ENCODE measurements around the gene PPOX. TPM values are rescaled to one million over a fixed set of nuclear protein-coding genes. Genes with fewer than 3 reads are reported as not detected.

PPOX gene
- total RNA-seq, 2 donors from 2014 or later, result 27.3 to 44.9 TPM

DNA sequence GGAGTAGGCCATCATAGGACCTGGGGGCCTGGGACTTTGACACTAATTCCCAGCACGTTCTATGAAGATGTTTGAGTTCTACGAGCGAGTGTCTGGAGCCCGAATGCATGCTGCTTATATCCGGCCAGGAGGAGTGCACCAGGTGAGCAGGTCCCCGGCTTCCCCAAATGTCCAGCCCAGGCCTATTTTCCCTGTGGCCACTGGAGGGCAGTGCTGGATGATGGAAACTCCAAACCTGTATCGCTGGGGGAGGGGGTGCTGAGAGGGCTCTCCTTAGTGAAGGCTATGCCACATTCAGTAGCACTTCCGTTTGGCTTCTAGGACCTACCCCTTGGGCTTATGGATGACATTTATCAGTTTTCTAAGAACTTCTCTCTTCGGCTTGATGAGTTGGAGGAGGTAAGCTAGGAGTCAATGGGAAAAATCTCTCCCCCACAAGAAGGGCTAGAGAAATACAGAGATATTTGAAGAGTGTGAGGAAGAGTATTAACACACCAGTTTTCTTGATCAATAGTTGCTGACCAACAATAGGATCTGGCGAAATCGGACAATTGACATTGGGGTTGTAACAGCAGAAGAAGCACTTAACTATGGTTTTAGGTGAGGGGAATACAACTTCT is 43.7 kb downstream of the PPOX start:
- ATAC-seq (replicated peaks), result peak; percentile 86
- Mint-ChIP-seq H3K27me3 (no peaks in the 10 kb centered on the region), H3K4me3 (no peak overlapping the region), H3K27ac (no peak overlapping the region), H3K9me3 (no peaks in the 10 kb centered on the region), H3K4me1 (peaks cover 11% of the 10 kb centered on the region), H3K36me3 (ENCODE audit: low read depth) (peaks cover 100% of the 10 kb centered on the region)

DNA sequence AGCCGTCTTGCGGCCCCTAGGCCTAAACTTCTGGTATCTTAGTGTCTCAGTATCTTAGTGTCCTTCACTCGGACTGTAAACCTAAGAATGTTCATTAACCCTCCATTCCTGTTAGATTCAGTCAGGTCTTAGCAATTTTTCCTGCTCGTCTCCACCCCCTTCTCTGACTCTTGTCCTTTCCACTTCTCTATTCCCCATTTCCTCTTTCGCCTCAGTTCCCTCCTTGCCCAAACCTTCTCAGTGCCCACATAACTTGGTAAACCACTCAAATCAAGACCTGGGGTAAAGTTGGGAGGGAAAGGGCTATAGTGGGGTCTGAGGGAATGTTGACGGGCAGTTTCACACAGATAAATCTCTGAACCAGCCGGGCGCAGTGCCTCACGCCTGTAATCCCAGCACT is 48.1 kb downstream of the PPOX start:
- no peak for ATAC-seq (replicated peaks)
- no peak overlapping the region for H3K4me3 Mint-ChIP-seq
- peaks cover 11% of the 10 kb centered on the region for H3K4me1 Mint-ChIP-seq
- H3K27me3 Mint-ChIP-seq, result no peaks in the 10 kb centered on the region
- H3K9me3 Mint-ChIP-seq, result no peaks in the 10 kb centered on the region
- H3K27ac Mint-ChIP-seq, result no peak overlapping the region
- peaks cover 60% of the 10 kb centered on the region for H3K36me3 Mint-ChIP-seq (ENCODE audit: low read depth)

DNA sequence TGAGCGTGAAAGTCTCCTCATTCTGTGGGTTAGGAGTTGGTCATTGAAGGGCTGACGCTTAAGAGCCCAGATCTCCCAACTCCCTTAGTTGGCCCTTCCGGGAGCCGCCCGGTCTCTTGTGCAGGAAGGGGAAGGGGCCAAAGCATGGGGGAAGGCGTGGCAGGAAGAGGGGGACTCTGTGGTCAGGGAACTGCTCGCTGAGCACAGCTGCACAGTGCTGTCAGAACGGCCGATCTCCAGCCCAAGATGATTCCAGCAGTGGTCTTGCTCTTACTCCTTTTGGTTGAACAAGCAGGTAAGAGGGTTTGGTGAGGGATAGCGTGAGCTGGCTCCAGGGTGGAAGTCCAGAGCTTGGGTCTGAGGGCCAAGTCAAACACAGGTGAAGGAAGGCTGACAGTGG is 48.9 kb downstream of the PPOX start, which contains the start of gene FCER1G:
TSS of gene FCER1G (plus strand) at position 220 of the 400 bp plus-strand sequence. CDS start at position 247, 27 bp downstream.
- no peaks in the 10 kb centered on the region for H3K27me3 Mint-ChIP-seq
- H3K9me3 Mint-ChIP-seq, result no peaks in the 10 kb centered on the region
- H3K36me3 Mint-ChIP-seq (ENCODE audit: low read depth), result peaks cover 53% of the 10 kb centered on the region
- H3K4me3 Mint-ChIP-seq, result no peak within 1 kb of the TSS
- ATAC-seq (replicated peaks), result no peak
- H3K4me1 Mint-ChIP-seq, result peaks cover 8% of the 10 kb centered on the region
- H3K27ac Mint-ChIP-seq, result no peak within 1 kb of the TSS

DNA sequence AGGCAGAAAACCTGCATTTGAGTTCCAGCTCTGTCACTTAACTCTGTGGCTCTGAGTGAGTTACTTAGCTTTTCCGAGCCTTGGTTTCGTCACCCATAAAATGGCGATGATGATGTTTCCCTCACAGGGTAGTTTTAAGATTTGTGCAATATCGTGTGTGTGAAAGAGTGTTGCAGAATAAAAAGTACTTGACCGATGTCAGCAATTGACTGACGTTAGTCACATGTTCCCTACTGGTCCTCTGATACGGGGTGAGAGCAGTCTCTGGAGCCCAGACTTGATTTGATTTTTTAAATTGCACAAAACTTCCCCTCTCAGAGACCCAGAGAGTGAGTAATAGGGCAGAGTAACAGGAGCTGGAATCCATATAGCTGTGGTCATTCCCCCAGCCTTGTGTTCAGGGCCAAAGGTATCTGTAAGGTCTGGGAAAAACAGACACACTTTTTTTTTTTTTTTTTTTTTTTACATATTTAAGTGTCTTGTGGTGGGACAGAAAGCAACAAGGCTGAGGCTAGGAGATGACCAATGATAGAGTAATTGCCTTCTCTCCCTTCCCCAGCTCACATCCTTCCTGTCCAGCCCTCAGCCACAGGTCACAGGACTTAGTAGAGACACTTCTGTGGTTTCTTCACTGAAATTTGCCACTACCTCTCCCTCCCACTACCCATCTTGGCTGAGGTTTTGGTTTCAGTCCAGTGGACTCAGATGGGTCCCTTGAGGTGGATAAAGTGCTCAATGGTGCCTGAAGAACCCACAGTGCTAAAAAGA is 50.9 kb downstream of the PPOX start:
- Mint-ChIP-seq H3K27me3 (no peaks in the 10 kb centered on the region), H3K4me1 (peaks cover 8% of the 10 kb centered on the region), H3K27ac (peak overlapping the region; percentile 79), H3K4me3 (peak overlapping the region; percentile 39), H3K36me3 (ENCODE audit: low read depth) (peaks cover 32% of the 10 kb centered on the region), H3K9me3 (no peaks in the 10 kb centered on the region)
- ATAC-seq (replicated peaks), result peak; percentile 90

GRCh38 chr1:161217831-161218230 is 51.6 kb downstream of the PPOX start:
- Mint-ChIP-seq H3K27ac (peak overlapping the region; percentile 79), H3K9me3 (no peaks in the 10 kb centered on the region), H3K4me1 (peaks cover 8% of the 10 kb centered on the region), H3K4me3 (no peak overlapping the region), H3K27me3 (no peaks in the 10 kb centered on the region), H3K36me3 (ENCODE audit: low read depth) (peaks cover 25% of the 10 kb centered on the region)
- no peak for ATAC-seq (replicated peaks)

DNA sequence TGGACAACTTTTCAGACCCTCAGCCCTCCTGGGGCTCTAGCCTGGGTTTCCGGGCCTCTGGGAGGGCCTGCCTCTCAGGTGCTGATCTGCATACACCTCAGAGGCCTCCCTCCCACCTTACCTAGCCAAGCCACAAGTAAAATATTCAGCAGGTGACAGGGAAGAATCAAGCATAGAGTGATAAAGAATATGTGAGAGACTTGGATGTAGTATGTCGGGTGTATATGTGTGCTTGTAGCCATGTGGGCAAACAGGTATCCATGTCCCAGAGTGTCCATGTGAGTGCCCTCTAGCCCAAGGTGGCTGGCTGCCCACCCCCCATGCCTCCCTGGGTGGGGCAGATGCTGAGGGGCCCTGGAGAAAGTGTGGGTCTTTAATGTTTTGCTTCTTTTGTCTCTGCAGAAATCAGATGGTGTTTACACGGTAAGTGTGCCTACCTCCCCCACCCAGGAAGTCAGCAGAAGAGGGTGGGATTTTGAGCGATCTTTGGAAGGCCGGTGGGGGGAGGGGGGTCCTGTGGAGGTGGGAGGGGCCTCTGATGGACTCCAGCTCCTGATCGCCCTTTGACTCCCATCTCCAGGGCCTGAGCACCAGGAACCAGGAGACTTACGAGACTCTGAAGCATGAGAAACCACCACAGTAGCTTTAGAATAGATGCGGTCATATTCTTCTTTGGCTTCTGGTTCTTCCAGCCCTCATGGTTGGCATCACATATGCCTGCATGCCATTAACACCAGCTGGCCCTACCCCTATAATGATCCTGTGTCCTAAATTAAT is 52.3 kb downstream of the PPOX start:
- peaks cover 8% of the 10 kb centered on the region for H3K4me1 Mint-ChIP-seq

DNA sequence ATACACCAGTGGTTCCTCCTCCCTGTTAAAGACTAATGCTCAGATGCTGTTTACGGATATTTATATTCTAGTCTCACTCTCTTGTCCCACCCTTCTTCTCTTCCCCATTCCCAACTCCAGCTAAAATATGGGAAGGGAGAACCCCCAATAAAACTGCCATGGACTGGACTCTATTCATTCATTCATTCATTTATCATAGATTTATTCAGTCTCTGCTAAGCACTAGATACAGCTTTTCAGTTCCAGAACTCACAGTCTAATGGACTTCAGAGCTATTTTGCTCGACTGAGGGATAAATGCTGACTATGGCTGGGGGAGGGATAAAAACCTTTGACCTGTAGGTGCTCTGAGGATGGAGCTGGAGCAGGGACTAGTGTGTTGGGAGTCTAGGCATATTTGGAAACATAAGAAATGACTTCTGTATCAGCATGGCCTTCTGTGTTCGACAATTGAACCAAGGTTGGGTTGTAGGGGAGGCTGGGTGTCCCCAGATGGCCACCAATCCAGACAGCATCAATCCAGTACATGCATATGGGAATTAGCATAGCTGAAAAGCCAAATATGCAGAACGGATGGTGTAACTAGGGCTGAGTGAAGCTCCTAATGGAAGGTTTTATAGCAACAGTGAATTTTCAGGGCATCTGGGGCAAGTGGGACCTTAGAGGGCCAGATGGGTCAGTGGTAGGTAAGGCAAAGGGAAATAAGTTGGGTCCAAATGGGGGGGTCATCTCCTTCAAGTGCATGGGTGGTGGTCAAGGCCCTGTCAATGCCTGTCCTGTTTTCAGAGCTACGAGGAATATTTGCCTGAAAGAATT is 53.1 kb downstream of the PPOX start:
- ATAC-seq (replicated peaks), result no peak
- no peaks in the 10 kb centered on the region for H3K27me3 Mint-ChIP-seq

More for the DNA sequence above, 52.3 kb downstream of the PPOX start:
- ATAC-seq (replicated peaks), result no peak
- H3K9me3 Mint-ChIP-seq, result no peaks in the 10 kb centered on the region
- H3K4me3 Mint-ChIP-seq, result no peak overlapping the region
- H3K27ac Mint-ChIP-seq, result peak overlapping the region; percentile 79
- H3K27me3 Mint-ChIP-seq, result no peaks in the 10 kb centered on the region
- H3K36me3 Mint-ChIP-seq (ENCODE audit: low read depth), result peaks cover 19% of the 10 kb centered on the region

GRCh38 chr1:161220002-161220401 is 53.8 kb downstream of the PPOX start:
- peaks cover 3% of the 10 kb centered on the region for H3K36me3 Mint-ChIP-seq (ENCODE audit: low read depth)
- peaks cover 9% of the 10 kb centered on the region for H3K4me1 Mint-ChIP-seq
- no peak for ATAC-seq (replicated peaks)
- H3K9me3 Mint-ChIP-seq, result no peaks in the 10 kb centered on the region
- H3K4me3 Mint-ChIP-seq, result no peak overlapping the region
- H3K27me3 Mint-ChIP-seq, result no peaks in the 10 kb centered on the region
- no peak overlapping the region for H3K27ac Mint-ChIP-seq

More for the DNA sequence above, 53.1 kb downstream of the PPOX start:
- no peak overlapping the region for H3K4me3 Mint-ChIP-seq
- H3K36me3 Mint-ChIP-seq (ENCODE audit: low read depth), result peaks cover 11% of the 10 kb centered on the region
- H3K9me3 Mint-ChIP-seq, result no peaks in the 10 kb centered on the region
- H3K4me1 Mint-ChIP-seq, result peaks cover 8% of the 10 kb centered on the region
- no peak overlapping the region for H3K27ac Mint-ChIP-seq

Other genes starting within 250 kb of the PPOX start
- gene ITLN2, start 211.6 kb upstream of the PPOX start, total RNA-seq, result not detected
- 100 to 1,000 TPM in 1 of 2 donors, 10 to 100 TPM in 1; 13.0 to 110 TPM for gene F11R, start 145.3 kb upstream of the PPOX start, total RNA-seq
- gene TSTD1, start 127.5 kb upstream of the PPOX start, total RNA-seq, result 100 to 1,000 TPM in 1 of 2 donors, 10 to 100 TPM in 1; 38.7 to 119 TPM
- 10 to 100 TPM; 51.6 to 66.9 TPM for gene USF1, start 120.4 kb upstream of the PPOX start, total RNA-seq
- gene ARHGAP30, start 96.5 kb upstream of the PPOX start, total RNA-seq, result 100 to 1,000 TPM; 180 to 207 TPM
- gene NECTIN4, start 76.9 kb upstream of the PPOX start, total RNA-seq, result under 1 TPM; 0.22 to 0.32 TPM
- gene KLHDC9, start 68.1 kb upstream of the PPOX start, total RNA-seq, result not detected
- gene PFDN2, start 48.4 kb upstream of the PPOX start, total RNA-seq, result 100 to 1,000 TPM in 1 of 2 donors, 10 to 100 TPM in 1; 72.1 to 107 TPM
- gene NIT1, start 48.3 kb upstream of the PPOX start, total RNA-seq, result 10 to 100 TPM; 38.9 to 74.6 TPM
- 10 to 100 TPM; 39.9 to 41.3 TPM for gene DEDD, start 33.8 kb upstream of the PPOX start, total RNA-seq
- 100 to 1,000 TPM; 184 to 209 TPM for gene UFC1, start 12.4 kb upstream of the PPOX start, total RNA-seq
- 10 to 100 TPM; 28.6 to 30.1 TPM for gene USP21, start 6.9 kb upstream of the PPOX start, total RNA-seq
- 10 to 100 TPM; 55.7 to 60.9 TPM for gene B4GALT3, start 11.1 kb downstream of the PPOX start, total RNA-seq
- gene ADAMTS4, start 32.6 kb downstream of the PPOX start, total RNA-seq, result 1 to 10 TPM; 2.2 to 3.1 TPM
- 100 to 1,000 TPM in 1 of 2 donors, 10 to 100 TPM in 1; 96.5 to 102 TPM for gene NDUFS2, start 35.9 kb downstream of the PPOX start, total RNA-seq
- gene FCER1G, start 48.9 kb downstream of the PPOX start, total RNA-seq, result 1 to 10 TPM; 1.1 to 2.2 TPM
- gene APOA2, start 57.2 kb downstream of the PPOX start, total RNA-seq, result not detected
- 10 to 100 TPM in 1 of 2 donors, 1 to 10 TPM in 1; 9.2 to 20.2 TPM for gene TOMM40L, start 59.6 kb downstream of the PPOX start, total RNA-seq
- not detected for gene NR1I3, start 71.8 kb downstream of the PPOX start, total RNA-seq
- gene PCP4L1, start 92.3 kb downstream of the PPOX start, total RNA-seq, result under 1 TPM; 0.86 to 0.90 TPM
- gene MPZ, start 143.5 kb downstream of the PPOX start, total RNA-seq, result 10 to 100 TPM in 1 of 2 donors, 1 to 10 TPM in 1; 4.9 to 12.1 TPM
- gene SDHC, start 148.0 kb downstream of the PPOX start, total RNA-seq, result 100 to 1,000 TPM; 144 to 222 TPM
- gene CFAP126, start 201.4 kb downstream of the PPOX start, total RNA-seq, result 1 to 10 TPM in 1 of 2 donors, not detected in 1; 2.7 TPM